Naive B cell (primary cell): ENCODE data around the gene R3HDML. TPM values are rescaled to one million over a fixed set of nuclear protein-coding genes. Genes with fewer than 3 reads are reported as not detected.
A peak's percentile ranks its signal among the peaks of the same experiment; 100 is the strongest.
"Not testable (repeated sequence)": the region's sequence is repeated elsewhere in the genome, so short reads cannot be mapped to it uniquely, and the experiment has no call there.

Source experiments
- ATAC-seq, 2 donors: fragments of 150-1000 bp; cut with Tn5 transposase; 2 replicates each; pipeline ENCODE4 v1.10.0; 2021; ENCODE audit warnings: low read depth in 2 of 2, mild to moderate bottlenecking in 2 of 2, moderate library complexity in 2 of 2
- DNase-seq: peaks from one replicate; pipeline ENCODE4 v3.0.0; 2022
- H3K27ac Mint-ChIP-seq, 6 donors: one replicate each; pipeline ENCODE4 v1.8.0; 2020 to 2022; ENCODE audit warnings: mild to moderate bottlenecking in 6 of 6, mixed read lengths in 6 of 6, moderate library complexity in 5 of 6, inconsistent platforms in 2 of 6
- H3K27me3 Mint-ChIP-seq, 3 donors: one replicate each; pipeline ENCODE4 v1.8.0; 2021 to 2022; ENCODE audit warnings: mixed read lengths in 3 of 3, mild to moderate bottlenecking in 1 of 3
- H3K36me3 Mint-ChIP-seq, 2 donors: one replicate each; pipeline ENCODE4 v1.8.0; 2020 to 2022; ENCODE audit warnings: mixed read lengths in 2 of 2, inconsistent platforms in 1 of 2, mild to moderate bottlenecking in 1 of 2
- H3K4me1 Mint-ChIP-seq, 3 donors: one replicate each; pipeline ENCODE4 v1.8.0; 2020 to 2022; ENCODE audit warnings: mixed read lengths in 3 of 3, inconsistent platforms in 1 of 3, mild to moderate bottlenecking in 1 of 3, moderate library complexity in 1 of 3
- H3K4me3 Mint-ChIP-seq, 8 donors: one replicate each; pipeline ENCODE4 v1.8.0; 2020 to 2022; ENCODE audit warnings: mild to moderate bottlenecking in 8 of 8, mixed read lengths in 8 of 8, moderate library complexity in 8 of 8, inconsistent platforms in 2 of 8
- H3K9me3 Mint-ChIP-seq, 7 donors: one replicate each; pipeline ENCODE4 v1.8.0; 2020 to 2022; ENCODE audit warnings: mixed read lengths in 7 of 7, mild to moderate bottlenecking in 5 of 7, inconsistent platforms in 2 of 7, moderate library complexity in 1 of 7
- polyA plus RNA-seq, 6 donors: library from polyadenylated mRNA; unstranded; fragments of 300-500 nt; fragmentation: Illumina TruSeq; gene quantifications; one replicate each; pipeline ENCODE4 v1.2.3, GENCODE V29; 2021; ENCODE audit warnings: low read depth in 6 of 6

R3HDML gene
- polyA plus RNA-seq, 6 donors from 2014 or later = not detected

- Mint-ChIP-seq H3K9me3 (no peaks in the 10 kb centered on the region), H3K4me1 (peaks cover 7 to 27% (median 19%) of the 10 kb centered on the region in 3 donors), H3K27ac (peak overlapping the region in 5 of 6 donors; percentile 70 to 86 (median 79)), H3K36me3 (no peaks in the 10 kb centered on the region), H3K27me3 (peaks cover 0 to 8% (median 3%) of the 10 kb centered on the region in 3 donors), H3K4me3 (peak overlapping the region; percentile 82 to 98 (median 94))
- no peak for DNase-seq
- no peak for ATAC-seq
Measured at GRCh38 chr20:44309763-44310663, 26.8 kb upstream of the R3HDML start.

DNA sequence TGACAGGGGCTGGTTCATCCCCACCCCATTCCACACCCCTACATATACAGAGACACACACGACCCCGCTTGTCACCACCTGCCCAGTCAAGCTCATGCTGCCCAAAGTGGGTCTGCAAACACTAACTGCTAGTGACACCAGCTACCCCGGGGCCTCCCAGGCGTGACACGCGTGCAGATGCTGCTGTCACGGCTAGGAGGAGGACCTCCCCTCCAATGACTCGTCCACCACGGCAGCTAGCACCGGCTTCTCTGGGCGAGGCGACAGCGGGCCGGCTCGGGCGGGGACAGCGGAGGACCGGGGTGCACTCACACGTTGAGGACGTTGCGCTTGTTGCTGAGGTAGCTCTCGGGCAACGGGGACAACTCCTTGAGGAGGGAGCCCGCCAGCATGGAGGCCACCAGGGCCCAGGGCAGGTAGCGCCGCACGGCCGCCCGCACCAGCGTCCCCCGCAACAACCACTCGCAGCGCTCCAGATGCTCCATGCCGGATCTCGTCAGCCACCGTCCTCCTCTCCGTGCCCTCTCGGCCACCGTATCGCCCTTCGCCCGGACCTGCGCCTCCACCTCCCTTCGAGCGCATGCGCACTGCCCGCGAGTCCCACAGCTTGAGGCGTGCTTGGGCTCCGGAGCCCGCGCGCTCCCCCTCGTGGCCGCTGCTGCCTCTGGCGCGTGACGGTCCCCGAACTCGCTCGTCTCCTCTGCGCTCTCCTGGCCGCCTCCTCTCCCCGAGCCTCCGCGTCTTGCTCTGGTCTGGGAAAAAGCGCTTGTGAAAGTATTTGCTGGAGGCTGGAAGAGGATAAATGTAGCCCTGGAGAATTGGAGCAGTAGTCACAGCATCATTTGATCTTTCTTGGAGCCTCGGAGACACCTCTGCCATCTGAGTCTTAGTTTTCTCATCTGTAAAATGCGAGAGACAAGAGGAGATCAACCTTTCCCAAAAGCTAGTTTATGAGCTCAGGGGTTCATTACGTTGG is 25.9 kb upstream of the R3HDML start, which contains the start of gene FITM2:
Gene FITM2, minus strand, starts transcription at position 539 of the 976 bp plus-strand sequence. Its CDS starts 54 bp downstream, at position 485.
- Mint-ChIP-seq H3K27ac (peak within 1 kb of the TSS; percentile 67 to 99 (median 90)), H3K4me1 (peaks cover 7 to 27% (median 19%) of the 10 kb centered on the region in 3 donors), H3K4me3 (peak within 1 kb of the TSS; percentile 82 to 98 (median 94)), H3K27me3 (peaks cover 0 to 9% (median 3%) of the 10 kb centered on the region in 3 donors), H3K36me3 (no peaks in the 10 kb centered on the region), H3K9me3 (no peaks in the 10 kb centered on the region)
- DNase-seq = peak; percentile 98
- peak; percentile 92 to 93 for ATAC-seq

GRCh38 chr20:44314870-44315269 is 22.0 kb upstream of the R3HDML start:
- no peak for DNase-seq
- ATAC-seq = no peak
- Mint-ChIP-seq H3K4me3 (peak overlapping the region in 1 of 8 donors; percentile 36), H3K27ac (no peak overlapping the region), H3K4me1 (peaks cover 7 to 15% (median 12%) of the 10 kb centered on the region in 3 donors), H3K9me3 (no peaks in the 10 kb centered on the region), H3K27me3 (peaks cover 8 to 27% (median 11%) of the 10 kb centered on the region in 3 donors), H3K36me3 (no peaks in the 10 kb centered on the region)

DNA sequence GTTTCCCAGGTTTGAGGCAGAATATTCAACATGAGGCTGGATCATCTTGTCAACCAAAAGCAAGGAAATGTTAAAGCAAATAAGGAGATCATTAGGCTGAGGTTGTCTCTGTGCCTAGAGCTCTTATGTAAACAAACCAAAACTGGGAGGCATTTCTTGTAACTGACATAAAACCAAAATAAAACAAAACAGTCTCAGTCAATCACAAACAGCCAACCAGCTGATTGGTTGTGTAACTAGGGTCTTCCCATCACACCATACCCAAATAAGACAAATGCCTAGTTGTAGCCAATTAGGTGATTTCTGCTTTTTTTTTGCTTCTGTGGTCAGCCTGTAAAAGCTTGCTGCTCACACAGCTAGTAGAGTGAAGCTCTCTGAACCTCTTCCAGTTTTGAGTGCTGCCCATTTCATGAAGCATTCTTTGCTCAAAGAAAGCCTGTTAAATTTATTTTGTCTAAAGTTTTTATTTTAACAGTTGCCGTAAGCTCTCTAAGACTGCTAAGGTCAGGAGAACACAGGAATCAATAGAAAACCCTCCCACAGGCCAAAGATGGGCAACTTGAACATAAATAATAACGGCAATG is 16.9 kb upstream of the R3HDML start:
- DNase-seq (no peak), ATAC-seq (no peak)
- H3K4me3 Mint-ChIP-seq = no peak overlapping the region
- peaks cover 0 to 4% (median 0%) of the 10 kb centered on the region in 7 donors for H3K9me3 Mint-ChIP-seq
- no peaks in the 10 kb centered on the region for H3K36me3 Mint-ChIP-seq
- H3K27me3 Mint-ChIP-seq = peaks cover 6 to 35% (median 18%) of the 10 kb centered on the region in 3 donors
- no peaks in the 10 kb centered on the region for H3K4me1 Mint-ChIP-seq
- H3K27ac Mint-ChIP-seq = no peak overlapping the region

- Mint-ChIP-seq H3K27me3 (peaks cover 10 to 38% (median 25%) of the 10 kb centered on the region in 3 donors), H3K9me3 (peaks cover 0 to 4% (median 0%) of the 10 kb centered on the region in 7 donors), H3K4me3 (no peak overlapping the region), H3K27ac (no peak overlapping the region), H3K36me3 (no peaks in the 10 kb centered on the region), H3K4me1 (peaks cover 0 to 5% (median 4%) of the 10 kb centered on the region in 3 donors)
- ATAC-seq (no peak), DNase-seq (no peak)
Measured at GRCh38 chr20:44324343-44324742, 12.5 kb upstream of the R3HDML start.

- peaks cover 10 to 50% (median 33%) of the 10 kb centered on the region in 3 donors for H3K27me3 Mint-ChIP-seq
- peak overlapping the region in 6 of 8 donors; percentile 28 to 80 (median 56) for H3K4me3 Mint-ChIP-seq
- DNase-seq = no peak
- no peak overlapping the region for H3K27ac Mint-ChIP-seq
- no peak for ATAC-seq
- H3K36me3 Mint-ChIP-seq = no peaks in the 10 kb centered on the region
- no peaks in the 10 kb centered on the region for H3K9me3 Mint-ChIP-seq
- H3K4me1 Mint-ChIP-seq = peaks cover 0 to 5% (median 4%) of the 10 kb centered on the region in 3 donors
Measured at GRCh38 chr20:44326391-44327159, 10.3 kb upstream of the R3HDML start.

DNA sequence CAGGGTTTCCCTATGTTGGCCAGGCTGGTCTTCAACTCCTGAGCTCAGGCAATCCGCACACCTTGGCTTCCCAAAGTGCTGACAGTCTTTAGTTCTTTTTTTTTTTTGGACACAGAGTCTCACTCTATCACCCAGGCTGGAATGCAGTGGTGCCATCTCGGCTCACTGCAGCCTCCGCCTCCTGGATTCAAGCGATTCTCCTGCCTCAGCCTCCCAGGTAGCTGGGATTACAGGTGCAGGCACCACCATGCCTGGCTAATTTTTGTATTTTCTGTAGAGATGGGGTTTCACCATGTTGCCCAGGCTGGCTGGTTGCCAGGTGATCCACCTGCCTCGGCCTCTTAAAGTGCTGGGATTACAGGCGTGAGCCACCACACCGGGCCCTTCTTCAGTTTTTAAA is 9.1 kb upstream of the R3HDML start:
- not testable (repeated sequence) for H3K36me3 Mint-ChIP-seq
- H3K4me3 Mint-ChIP-seq = peak overlapping the region in 2 of 8 donors; percentile 35 to 37

GRCh38 chr20:44328428-44328827 is 8.4 kb upstream of the R3HDML start:
- peak overlapping the region in 1 of 6 donors; percentile 12 for H3K27ac Mint-ChIP-seq
- peaks cover 0 to 5% (median 4%) of the 10 kb centered on the region in 3 donors for H3K4me1 Mint-ChIP-seq
- no peak for DNase-seq
- no peak for ATAC-seq
- H3K4me3 Mint-ChIP-seq = no peak overlapping the region
- H3K27me3 Mint-ChIP-seq = peaks cover 12 to 46% (median 38%) of the 10 kb centered on the region in 3 donors
- no peaks in the 10 kb centered on the region for H3K36me3 Mint-ChIP-seq
- no peaks in the 10 kb centered on the region for H3K9me3 Mint-ChIP-seq

More for the DNA sequence above, 9.1 kb upstream of the R3HDML start:
- not testable (repeated sequence) for H3K27ac Mint-ChIP-seq, H3K9me3 Mint-ChIP-seq, ATAC-seq, H3K4me1 Mint-ChIP-seq, DNase-seq
- H3K27me3 Mint-ChIP-seq = peaks cover 10 to 46% (median 33%) of the 10 kb centered on the region in 3 donors

DNA sequence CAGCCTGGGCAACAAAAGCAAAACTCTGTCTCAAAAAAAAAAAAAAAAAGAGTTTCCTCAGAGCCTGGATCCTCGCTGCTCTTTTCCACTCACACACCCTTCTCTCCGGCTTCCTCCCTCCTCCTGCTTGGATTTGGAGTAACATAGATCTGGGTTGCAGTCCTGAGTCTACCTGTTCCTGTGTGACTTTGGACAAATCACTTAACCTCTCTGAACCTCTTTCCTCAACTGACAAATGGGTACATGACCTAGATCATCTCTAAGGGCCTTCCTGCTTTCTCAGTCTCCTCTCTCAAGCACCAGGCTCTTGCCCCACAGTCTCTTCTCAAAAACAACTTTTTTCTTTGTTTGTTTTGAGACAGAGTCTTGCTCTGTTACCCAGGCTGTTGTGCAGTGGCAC is 5.6 kb upstream of the R3HDML start:
- H3K9me3 Mint-ChIP-seq = no peaks in the 10 kb centered on the region
- no peak overlapping the region for H3K4me3 Mint-ChIP-seq
- no peaks in the 10 kb centered on the region for H3K36me3 Mint-ChIP-seq

GRCh38 chr20:44334306-44334705 is 2.5 kb upstream of the R3HDML start:
- Mint-ChIP-seq H3K27me3 (peaks cover 17 to 43% (median 40%) of the 10 kb centered on the region in 3 donors), H3K27ac (no peak overlapping the region), H3K9me3 (no peaks in the 10 kb centered on the region), H3K36me3 (no peaks in the 10 kb centered on the region), H3K4me1 (no peaks in the 10 kb centered on the region), H3K4me3 (no peak overlapping the region)
- ATAC-seq = no peak
- no peak for DNase-seq

More for the DNA sequence above, 5.6 kb upstream of the R3HDML start:
- no peak overlapping the region for H3K27ac Mint-ChIP-seq
- DNase-seq (no peak), ATAC-seq (no peak)
- peaks cover 21 to 52% (median 46%) of the 10 kb centered on the region in 3 donors for H3K27me3 Mint-ChIP-seq
- peaks cover 0 to 5% (median 4%) of the 10 kb centered on the region in 3 donors for H3K4me1 Mint-ChIP-seq

DNA sequence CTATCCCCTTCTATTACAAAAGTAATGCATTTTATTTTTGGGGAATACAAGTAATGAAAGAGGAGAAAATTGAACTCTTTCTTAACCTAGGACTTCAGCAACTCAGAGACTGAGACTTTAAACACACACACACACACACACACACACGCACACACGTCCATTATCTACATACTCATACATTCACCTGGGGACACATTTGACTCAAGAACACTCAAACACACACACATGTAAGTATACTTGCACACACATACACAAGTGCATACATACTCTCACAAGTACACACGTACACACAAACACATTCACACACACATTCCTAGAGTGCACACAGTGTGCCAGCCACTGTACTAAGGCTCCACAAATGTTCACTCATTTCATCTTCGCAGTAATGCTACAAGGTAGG is 2.1 kb upstream of the R3HDML start:
- no peak overlapping the region for H3K27ac Mint-ChIP-seq
- no peaks in the 10 kb centered on the region for H3K9me3 Mint-ChIP-seq
- peaks cover 17 to 43% (median 38%) of the 10 kb centered on the region in 3 donors for H3K27me3 Mint-ChIP-seq
- no peak for DNase-seq
- no peak overlapping the region for H3K4me3 Mint-ChIP-seq
- H3K4me1 Mint-ChIP-seq = no peaks in the 10 kb centered on the region
- ATAC-seq = no peak
- no peaks in the 10 kb centered on the region for H3K36me3 Mint-ChIP-seq

GRCh38 chr20:44335675-44336074 is 1.2 kb upstream of the R3HDML start:
- ATAC-seq = no peak
- Mint-ChIP-seq H3K4me1 (no peaks in the 10 kb centered on the region), H3K27me3 (peaks cover 17 to 43% (median 36%) of the 10 kb centered on the region in 3 donors), H3K4me3 (no peak overlapping the region), H3K27ac (no peak overlapping the region), H3K36me3 (no peaks in the 10 kb centered on the region), H3K9me3 (no peaks in the 10 kb centered on the region)
- DNase-seq = no peak
